GM10266 (cell line): ENCODE results near the gene PLCB2.

Source experiments
- DNase-seq: peaks from one replicate; pipeline ENCODE4 v3.0.0; 2012; ENCODE audit errors: extremely low spot score
- TF ChIP-seq, protein P1 (sequence below): IDR thresholded peaks from 2 replicates; pipeline ENCODE4 v1.5.1; 2012; ENCODE audit warnings: mild to moderate bottlenecking, low read depth; ENCODE audit not compliant: control insufficient read depth, insufficient read depth; ENCODE audit errors: missing control alignments

PLCB2 gene

DNA sequence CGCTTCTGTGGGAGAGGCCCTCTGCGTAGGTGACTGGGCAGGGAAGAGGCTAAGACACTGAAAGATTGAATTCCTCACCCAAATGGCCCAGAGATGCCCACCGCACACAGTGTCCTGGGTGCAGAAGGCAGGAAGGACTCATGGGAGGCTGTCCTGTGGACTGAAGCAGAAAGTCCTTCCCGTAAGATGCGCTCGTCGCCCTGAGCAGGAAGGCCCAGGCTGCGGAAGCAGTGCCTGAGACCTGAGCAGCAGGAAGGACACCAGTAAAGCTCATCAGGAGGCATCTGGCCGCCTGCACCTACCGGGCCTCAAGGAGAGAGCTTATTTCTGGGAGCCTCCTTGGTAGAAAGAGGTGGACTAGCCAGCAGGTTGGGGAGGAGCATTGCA is 65.5 kb downstream of the PLCB2 start:
- TF ChIP-seq, protein P1, sequence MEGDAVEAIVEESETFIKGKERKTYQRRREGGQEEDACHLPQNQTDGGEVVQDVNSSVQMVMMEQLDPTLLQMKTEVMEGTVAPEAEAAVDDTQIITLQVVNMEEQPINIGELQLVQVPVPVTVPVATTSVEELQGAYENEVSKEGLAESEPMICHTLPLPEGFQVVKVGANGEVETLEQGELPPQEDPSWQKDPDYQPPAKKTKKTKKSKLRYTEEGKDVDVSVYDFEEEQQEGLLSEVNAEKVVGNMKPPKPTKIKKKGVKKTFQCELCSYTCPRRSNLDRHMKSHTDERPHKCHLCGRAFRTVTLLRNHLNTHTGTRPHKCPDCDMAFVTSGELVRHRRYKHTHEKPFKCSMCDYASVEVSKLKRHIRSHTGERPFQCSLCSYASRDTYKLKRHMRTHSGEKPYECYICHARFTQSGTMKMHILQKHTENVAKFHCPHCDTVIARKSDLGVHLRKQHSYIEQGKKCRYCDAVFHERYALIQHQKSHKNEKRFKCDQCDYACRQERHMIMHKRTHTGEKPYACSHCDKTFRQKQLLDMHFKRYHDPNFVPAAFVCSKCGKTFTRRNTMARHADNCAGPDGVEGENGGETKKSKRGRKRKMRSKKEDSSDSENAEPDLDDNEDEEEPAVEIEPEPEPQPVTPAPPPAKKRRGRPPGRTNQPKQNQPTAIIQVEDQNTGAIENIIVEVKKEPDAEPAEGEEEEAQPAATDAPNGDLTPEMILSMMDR, result no peak
- DNase-seq, result peak; percentile 8

DNA sequence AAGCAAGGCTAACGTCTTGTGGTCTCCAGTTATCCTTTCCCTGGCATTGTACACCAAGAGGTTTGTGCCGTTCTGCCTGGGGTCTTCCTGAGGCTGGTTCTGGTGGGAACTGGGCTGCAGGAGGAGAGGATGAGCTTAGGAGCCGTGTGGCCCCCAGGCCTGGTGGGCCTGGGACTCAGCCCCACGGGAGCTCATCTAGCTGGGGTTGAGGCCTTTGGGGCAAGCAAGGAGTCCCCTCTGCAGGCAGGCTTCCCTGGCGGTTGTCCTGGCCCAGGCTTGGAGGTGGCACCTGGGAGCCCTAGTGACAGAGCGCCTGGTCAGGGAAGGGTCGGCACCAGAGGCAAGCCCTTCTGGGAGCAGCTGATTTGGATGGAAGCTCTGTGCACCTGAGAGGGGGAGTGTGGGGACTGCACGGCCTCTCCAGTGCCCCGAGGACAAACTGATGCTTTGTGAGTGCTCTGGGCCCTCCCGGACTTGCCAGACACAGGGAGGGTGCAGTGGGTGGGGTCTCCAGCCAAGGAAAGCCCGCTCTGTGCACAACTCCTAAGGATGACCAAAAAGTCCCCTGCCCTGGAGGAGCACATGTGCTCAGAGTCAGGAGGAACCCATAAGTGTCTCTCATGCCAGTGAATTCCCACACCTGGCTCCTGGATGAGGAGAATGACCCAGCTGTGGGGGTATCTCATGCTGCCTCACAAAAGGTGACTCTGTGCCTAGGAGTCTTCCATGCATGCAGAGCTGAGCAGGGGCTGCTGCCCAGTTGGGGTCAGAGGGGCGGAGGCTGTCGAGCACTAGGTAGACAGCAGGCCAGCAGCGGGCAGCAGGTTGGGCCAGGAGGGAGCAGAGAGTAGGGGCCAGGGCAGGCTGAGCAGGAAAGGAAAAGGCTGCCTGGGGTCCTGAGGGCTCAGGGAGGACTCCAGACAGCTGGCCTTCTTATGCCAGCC is 66.2 kb downstream of the PLCB2 start:
- DNase-seq, result peak; percentile 19

DNA sequence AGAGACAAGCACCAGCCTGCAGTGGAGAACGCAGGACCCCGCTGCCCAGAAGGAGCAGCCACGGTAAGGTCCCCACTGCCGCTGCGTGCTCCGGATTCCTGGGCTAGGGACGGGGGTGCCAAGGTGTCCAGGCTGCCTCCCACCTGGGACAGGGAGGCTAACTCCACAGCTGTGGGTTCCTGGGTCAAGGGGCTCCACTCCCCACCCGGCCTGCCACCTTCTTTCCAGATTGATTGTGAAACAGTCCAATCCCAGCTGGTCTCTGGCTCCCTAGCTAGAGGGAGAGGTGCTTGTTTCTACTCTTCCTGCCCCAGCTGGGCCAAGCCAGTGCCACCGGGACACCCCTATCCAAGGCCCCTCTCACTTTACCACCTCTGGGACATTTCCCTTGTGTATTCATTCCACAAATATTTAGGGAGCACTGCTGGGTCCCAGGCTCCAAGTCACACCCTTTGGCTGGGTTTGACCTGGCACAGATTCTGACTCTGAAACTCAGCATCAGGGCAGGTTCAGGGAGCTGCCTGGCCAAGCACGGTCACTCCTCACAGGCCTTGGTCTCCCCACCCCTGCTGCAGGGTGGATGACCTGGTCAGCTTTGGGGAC is 67.0 kb downstream of the PLCB2 start:
- TF ChIP-seq, protein P1, result no peak
- DNase-seq, result peak; percentile 25

More for the DNA sequence above, 66.2 kb downstream of the PLCB2 start:
- TF ChIP-seq, protein P1, result no peak

DNA sequence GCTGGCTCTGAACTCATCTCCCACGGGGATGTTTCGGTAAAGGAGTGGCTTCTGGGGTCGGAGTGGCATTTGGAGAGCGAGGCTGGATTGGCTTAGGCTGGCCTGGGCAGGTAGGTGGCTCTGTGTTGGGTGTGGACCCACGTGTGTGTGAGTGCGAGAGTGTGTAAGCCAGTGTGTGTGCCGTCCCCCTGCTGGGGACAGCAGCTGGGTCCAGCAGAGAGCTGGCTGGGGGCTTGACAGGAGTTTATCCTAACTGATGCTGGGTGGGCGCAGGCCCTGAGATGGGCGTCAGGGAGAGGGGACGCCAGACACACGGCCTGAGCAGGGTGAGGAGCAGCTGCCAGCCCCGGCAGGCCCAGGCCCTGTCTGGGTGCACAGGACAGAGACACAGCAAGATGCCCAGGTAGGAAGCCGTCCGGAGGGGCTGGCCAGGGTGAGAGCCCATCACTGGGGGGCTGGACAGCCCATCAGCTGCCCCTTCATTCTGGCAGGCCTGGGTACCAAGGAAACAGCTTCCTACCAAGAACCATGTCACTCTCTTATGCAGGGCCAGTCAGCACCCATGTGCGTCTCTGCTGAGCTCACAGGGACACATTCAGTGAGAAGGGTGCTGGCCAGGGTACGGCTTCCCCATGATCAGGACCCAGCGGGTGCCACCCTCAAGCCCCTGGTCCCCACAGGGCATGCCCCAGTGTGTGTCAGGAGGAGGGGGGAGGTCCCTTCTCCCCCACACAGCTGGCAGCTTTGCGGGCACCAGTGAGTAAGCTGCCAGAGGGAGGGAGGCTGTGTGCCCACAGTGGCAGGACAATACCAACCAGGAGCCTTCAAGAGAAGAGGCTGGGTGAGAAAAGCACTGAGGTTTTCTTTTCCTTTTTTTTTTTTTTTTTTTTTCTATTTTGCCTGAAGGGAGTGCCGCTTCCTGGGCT is 67.8 kb downstream of the PLCB2 start:
- TF ChIP-seq, protein P1, result no peak
- peak; percentile 25 for DNase-seq

DNA sequence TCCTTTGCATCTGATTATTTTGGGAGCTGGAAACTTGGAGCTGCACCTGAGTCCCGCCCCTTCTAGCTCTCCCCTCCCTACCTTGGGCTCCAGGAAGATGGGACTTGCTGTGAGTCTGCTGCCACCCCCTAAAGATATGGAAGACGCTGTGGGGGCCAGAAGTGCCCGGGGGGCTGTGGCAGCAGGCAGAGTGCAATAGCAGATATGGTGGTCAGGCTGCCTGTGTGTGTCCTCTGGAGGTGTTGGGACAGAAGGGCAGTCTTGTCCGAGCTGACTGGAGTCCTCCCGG is 68.4 kb downstream of the PLCB2 start:
- TF ChIP-seq, protein P1, result no peak

DNA sequence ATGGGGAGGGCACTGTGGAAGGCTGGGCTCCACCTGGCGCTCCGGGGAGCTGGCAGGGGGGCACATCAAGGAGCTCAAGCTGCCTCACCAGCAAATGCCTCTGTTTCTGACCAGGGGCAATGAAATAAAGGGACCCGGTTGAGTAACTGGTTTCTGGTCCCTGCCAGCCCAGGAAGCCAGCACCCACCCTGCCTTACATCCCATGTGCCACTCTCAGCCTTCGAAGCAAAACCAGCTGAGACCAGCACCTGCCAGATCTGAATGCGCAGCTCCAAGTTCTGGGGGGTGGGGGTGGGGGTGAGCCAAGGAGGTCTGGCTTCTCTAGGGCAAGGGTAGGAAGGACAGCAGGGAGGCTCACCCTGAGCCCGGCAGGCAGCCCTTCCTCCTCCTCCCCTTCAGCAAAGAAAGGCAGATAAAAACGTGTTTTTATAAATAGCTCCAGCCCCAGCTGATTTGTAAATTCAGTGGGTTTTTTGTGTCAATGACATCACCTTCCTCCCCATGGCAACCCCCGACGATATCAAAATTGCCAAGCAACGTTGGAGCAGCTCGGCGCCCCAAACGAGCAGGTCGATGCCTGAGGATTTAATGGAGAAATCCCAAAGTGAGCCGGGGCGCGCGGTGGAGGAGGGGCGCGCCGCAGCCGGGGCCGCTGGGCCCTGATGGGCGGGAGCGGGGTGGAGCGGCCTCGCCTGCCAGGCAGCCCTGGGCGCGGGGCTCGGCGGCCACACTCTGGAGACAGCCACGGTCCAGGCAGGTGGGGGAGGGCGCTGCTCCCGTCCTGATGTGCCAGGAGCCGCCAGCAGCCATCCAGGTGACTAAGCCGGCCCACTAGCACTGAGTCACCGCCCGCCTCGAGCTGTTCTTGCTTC is 69.0 kb downstream of the PLCB2 start, which contains the start of gene PAK6:
Gene PAK6, plus strand, starts transcription at position 532 of the 872 bp plus-strand sequence. CDS start 25,723 bp downstream, outside the sequence.
- TF ChIP-seq, protein P1, result no peak
- DNase-seq, result peak; percentile 69

More for the DNA sequence above, 68.4 kb downstream of the PLCB2 start:
- peak; percentile 45 for DNase-seq
